ENCODE measurements around the gene CALY. TPM values are rescaled to one million over a fixed set of nuclear protein-coding genes. Genes with fewer than 3 reads are reported as not detected.
A peak's percentile ranks its signal among the peaks of the same experiment; 100 is the strongest.
"Not testable (repeated sequence)": the region's sequence is repeated elsewhere in the genome, so short reads cannot be mapped to it uniquely, and the experiment has no call there.

Gene CALY
- total and polyA plus RNA-seq, 7 donors = 0.05 TPM; not detected in 6

DNA sequence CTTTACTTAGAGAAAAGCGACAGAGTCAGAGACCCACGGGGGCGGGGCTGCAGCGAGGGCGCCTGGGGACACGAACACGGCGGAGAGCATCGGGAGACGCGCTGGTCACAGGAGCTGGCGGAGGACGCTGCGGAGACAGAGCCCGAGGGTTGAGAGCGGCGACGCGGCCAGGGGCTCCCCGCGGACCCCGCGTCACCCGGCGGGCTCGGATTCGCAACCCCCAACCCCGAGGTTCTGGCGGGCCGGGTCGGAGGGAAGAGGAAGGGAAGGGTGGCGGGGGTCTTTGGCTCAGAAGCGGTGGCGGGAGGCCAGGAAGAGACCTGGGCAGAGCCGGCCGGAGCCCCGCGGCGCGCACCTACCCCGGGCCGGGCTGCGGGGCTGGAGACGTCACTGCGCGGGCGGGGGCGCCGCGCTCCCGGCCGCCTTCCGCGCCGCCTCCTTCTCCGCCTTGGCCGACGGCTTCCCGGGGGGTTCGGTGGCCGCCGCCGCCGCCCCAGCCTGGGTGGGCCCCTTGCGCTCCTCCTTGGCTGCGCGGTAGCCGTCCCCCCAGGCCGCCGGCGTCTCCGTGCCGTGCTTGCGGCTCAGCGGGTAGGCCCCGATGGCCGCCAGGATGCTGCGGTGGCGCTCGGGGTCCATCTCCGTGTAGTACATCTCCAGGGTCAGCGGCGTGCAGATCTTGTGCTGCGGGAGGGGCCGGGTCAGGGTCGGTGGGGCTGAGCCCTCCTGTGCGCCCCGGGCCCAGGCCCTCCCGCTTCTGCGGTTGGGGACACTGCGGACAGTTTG is 11.1 kb downstream of the CALY start:
- Histone ChIP-seq H3K27ac (no peak overlapping the region), H3K36me3 (ENCODE audit: insufficient read depth in 1 of 2, low read depth in 1 of 2) (no peaks in the 10 kb centered on the region), H3K4me1 (no peaks in the 10 kb centered on the region), H3K4me3 (peak overlapping the region; percentile 51), H3K27me3 (ENCODE audit: insufficient read depth in 3 of 3, low read length in 2 of 3) (peaks cover 0 to 63% (median 28%) of the 10 kb centered on the region in 3 donors), H3K9me3 (no peaks in the 10 kb centered on the region)
- 1 to 4% (median 3%) methylated on average over 41 to 89 of the region's 91 CpGs for WGBS, 3 donors
- no peak for ATAC-seq
- TF ChIP-seq, protein P1, sequence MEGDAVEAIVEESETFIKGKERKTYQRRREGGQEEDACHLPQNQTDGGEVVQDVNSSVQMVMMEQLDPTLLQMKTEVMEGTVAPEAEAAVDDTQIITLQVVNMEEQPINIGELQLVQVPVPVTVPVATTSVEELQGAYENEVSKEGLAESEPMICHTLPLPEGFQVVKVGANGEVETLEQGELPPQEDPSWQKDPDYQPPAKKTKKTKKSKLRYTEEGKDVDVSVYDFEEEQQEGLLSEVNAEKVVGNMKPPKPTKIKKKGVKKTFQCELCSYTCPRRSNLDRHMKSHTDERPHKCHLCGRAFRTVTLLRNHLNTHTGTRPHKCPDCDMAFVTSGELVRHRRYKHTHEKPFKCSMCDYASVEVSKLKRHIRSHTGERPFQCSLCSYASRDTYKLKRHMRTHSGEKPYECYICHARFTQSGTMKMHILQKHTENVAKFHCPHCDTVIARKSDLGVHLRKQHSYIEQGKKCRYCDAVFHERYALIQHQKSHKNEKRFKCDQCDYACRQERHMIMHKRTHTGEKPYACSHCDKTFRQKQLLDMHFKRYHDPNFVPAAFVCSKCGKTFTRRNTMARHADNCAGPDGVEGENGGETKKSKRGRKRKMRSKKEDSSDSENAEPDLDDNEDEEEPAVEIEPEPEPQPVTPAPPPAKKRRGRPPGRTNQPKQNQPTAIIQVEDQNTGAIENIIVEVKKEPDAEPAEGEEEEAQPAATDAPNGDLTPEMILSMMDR (IDR thresholded peaks at IDR 0.05) = no peak
- peak in 1 of 2 donors; percentile 45 for DNase-seq
- intact Hi-C loops (cut with DNase I) = loop anchor here (5.0 to 10.0 kb wide), 2 partner anchors 69 to 282 kb away; partner anchors contain the start of gene MTG1 (in 1 of the 2)

DNA sequence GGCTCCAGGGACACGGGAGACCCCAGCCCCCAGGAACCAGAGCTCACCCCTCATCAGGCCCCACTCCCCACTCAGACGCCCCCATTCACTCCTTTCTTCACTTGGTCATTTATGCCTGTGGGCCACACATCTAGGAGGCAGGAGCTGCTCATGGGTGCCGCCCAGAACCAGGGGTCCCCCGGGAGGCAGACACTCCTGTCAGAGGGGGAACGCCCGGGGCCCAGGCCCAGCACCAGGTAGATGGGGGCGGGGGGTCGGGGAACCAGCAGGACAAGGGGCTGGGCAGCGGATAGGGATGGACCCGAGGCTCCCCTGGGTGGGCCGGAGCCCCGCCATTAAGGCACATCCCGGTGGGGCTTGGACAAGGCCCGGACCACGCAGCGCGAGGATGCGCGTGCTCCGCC is 11.8 kb downstream of the CALY start:
- peaks cover 0 to 70% (median 28%) of the 10 kb centered on the region in 3 donors for H3K27me3 ChIP-seq (ENCODE audit: insufficient read depth in 3 of 3, low read length in 2 of 3)
- no peaks in the 10 kb centered on the region for H3K9me3 ChIP-seq
- TF ChIP-seq, protein P1 (IDR thresholded peaks at IDR 0.05) = no peak
- ATAC-seq = peak in 2 of 4 donors; percentile 14 to 18
- H3K36me3 ChIP-seq (ENCODE audit: insufficient read depth in 1 of 2, low read depth in 1 of 2) = no peaks in the 10 kb centered on the region
- H3K27ac ChIP-seq = no peak overlapping the region
- intact Hi-C loops (cut with DNase I) = loop anchor here (5.0 to 10.0 kb wide), 2 partner anchors 70 to 282 kb away; partner anchors contain the start of gene MTG1 (in 1 of the 2)
- WGBS, 3 donors = 13 to 21% (median 16%) methylated on average over 15 to 20 of the region's 20 CpGs
- peak overlapping the region; percentile 51 for H3K4me3 ChIP-seq
- no peaks in the 10 kb centered on the region for H3K4me1 ChIP-seq
- no peak for DNase-seq

DNA sequence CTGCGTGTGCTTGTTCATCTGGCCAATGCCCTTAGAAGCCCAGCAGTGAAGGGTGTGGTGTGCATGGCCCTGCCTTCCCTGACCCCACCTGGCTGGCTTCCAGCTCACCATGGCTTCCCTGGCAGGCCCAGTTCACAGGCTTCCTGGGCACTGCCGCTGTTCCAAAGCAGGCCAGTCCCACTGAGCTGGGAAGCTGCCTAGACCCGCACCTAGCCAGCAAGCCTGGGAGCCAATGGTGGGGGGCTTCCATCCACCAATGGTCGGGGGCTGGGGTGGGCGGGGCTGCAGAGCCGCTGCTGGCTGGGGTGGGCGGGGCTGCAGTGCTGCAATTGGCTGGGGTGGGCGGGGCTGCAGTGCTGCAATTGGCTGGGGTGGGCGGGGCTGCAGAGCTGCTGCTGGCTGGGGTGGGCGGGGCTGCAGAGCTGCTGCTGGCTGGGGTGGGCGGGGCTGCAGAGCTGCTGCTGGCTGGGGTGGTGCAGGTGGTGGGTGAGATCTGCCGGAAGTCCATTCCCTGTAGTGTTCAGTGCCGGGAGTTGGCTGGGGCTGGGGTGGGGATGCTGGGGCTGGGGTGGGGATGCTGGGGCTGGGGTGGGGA is 12.4 kb downstream of the CALY start:
- ATAC-seq = peak; percentile 41 to 84 (median 74)
- H3K9me3 ChIP-seq = no peaks in the 10 kb centered on the region
- 2 to 4% (median 3%) methylated on average over 6 to 13 of the region's 13 CpGs for WGBS, 3 donors
- H3K27me3 ChIP-seq (ENCODE audit: insufficient read depth in 3 of 3, low read length in 2 of 3) = peaks cover 0 to 73% (median 28%) of the 10 kb centered on the region in 3 donors
- H3K36me3 ChIP-seq (ENCODE audit: insufficient read depth in 1 of 2, low read depth in 1 of 2) = no peaks in the 10 kb centered on the region
- H3K4me1 ChIP-seq = no peaks in the 10 kb centered on the region
- H3K4me3 ChIP-seq = no peak overlapping the region
- H3K27ac ChIP-seq = no peak overlapping the region
- intact Hi-C loops (cut with DNase I) = loop anchor here in 1 of 2 donors (10.0 kb wide), 1 partner anchor 71 kb away; the partner anchor contains the start of gene MTG1
- TF ChIP-seq, protein P1 (IDR thresholded peaks at IDR 0.05) = no peak
- peak; percentile 58 to 71 for DNase-seq

DNA sequence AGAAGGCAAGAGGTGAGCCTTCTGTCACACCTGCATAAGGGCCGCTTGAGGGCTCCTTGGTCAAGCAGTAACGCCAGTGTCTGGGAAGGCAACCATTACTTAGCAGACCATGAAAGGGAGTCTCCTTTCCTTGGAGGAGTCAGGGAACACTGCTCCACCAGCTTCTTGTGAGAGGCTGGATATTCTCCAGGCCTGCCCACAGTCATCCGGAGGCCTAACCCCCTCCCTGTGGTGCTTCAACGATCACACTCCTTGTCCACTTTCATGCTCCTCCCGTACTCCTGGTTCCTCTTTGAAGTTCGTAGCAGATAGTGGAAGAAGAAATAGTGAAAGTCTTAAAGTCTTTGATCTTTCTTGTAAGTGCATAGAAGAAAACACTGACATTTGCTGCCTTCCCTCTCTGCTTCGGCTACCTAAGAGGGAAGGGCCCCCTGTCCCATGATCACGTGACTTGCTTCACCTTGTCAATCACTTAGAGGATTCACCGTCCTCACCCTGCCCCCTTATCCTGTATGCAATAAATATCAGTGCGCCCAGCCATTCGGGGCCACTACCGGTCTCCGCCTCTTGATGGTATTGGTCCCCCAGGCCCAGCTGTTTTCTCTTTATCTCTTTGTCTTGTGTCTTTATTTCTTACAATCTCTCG is 14.5 kb downstream of the CALY start:
- not testable (repeated sequence) for H3K36me3 ChIP-seq (ENCODE audit: insufficient read depth in 1 of 2, low read depth in 1 of 2); H3K27ac ChIP-seq; H3K9me3 ChIP-seq; DNase-seq; ATAC-seq; H3K4me1 ChIP-seq; H3K4me3 ChIP-seq
- H3K27me3 ChIP-seq (ENCODE audit: insufficient read depth in 3 of 3, low read length in 2 of 3) = peaks cover 0 to 60% (median 26%) of the 10 kb centered on the region in 3 donors
- intact Hi-C loops (cut with DNase I) = loop anchor here in 1 of 2 donors (10.0 kb wide), 1 partner anchor 73 kb away; the partner anchor contains the start of gene MTG1
- 70 to 80% (median 73%) methylated on average over 11 to 12 of the region's 14 CpGs for WGBS, 3 donors

DNA sequence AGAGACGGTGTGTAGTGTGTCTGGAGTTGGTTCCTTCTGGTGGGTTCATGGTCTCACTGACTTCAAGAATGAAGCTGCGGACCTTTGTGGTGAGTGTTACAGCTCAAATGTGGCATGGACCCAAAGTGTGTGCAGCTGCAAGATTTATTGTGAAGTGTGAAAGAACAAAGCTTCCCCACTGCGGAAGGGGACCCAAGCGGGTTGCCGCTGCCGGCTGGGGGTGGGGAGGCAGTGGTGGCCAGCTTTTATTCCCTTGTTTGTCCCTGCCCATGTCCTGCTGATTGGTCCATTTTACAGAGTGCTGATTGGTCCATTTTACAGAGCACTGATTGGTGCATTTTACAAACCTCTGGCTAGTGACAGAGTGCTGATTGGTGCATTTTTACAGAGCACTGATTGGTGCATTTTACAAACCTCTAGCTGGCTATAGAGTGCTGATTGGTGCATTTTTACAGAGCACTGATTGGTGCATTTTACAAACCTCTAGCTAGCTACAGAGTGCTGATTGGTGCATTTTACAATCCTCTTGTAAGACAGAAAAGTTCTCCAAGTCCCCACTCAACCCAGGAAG is 15.8 kb downstream of the CALY start:
- DNase-seq; ATAC-seq; H3K9me3 ChIP-seq; H3K36me3 ChIP-seq (ENCODE audit: insufficient read depth in 1 of 2, low read depth in 1 of 2); H3K4me1 ChIP-seq; H3K27ac ChIP-seq; H3K4me3 ChIP-seq: not testable (repeated sequence)
- intact Hi-C loops (cut with DNase I) = loop anchor here in 1 of 2 donors (10.0 kb wide), 1 partner anchor 74 kb away; the partner anchor contains the start of gene MTG1
- peaks cover 0 to 48% (median 20%) of the 10 kb centered on the region in 3 donors for H3K27me3 ChIP-seq (ENCODE audit: insufficient read depth in 3 of 3, low read length in 2 of 3)
- 80 to 90% (median 86%) methylated on average over 6 of the region's 6 CpGs for WGBS, 3 donors

Measured in psoas muscle (tissue), 8 donors.